SK-N-SH (cell line): ENCODE results near the gene FCRLB. TPM values are rescaled to one million over a fixed set of nuclear protein-coding genes. Genes with fewer than 3 reads are reported as not detected.

Experiments used
- CTCF ChIA-PET: fragments of 300-600, 350-600 bp; formaldehyde crosslinking; extraction: SDS; loops from one replicate; lab custom pipeline; 2021; lab: Yijun Ruan, JAX
- POLR2A ChIA-PET: fragments of 350-600 bp; sonication (Branson Sonifier 250); formaldehyde crosslinking; extraction: SDS; loops from one replicate; lab custom pipeline; 2020; ENCODE audit warnings: antibody characterized with exemption, inconsistent platforms; lab: Yijun Ruan, JAX
- DNase-seq: peaks from one replicate; pipeline ENCODE4 v3.0.0; 2012
- H2AFZ ChIP-seq: fragments of 200-600 bp; sonication (generic); 2 replicates; pipeline ENCODE4 v1.8.1; 2016; ENCODE audit warnings: antibody characterized with exemption, mild to moderate bottlenecking, low read depth
- H3F3A ChIP-seq: fragments of 200-600 bp; sonication (generic); replicated peaks from 2 replicates; pipeline ENCODE3; 2016; ENCODE audit warnings: antibody characterized with exemption, mild to moderate bottlenecking; ENCODE audit not compliant: insufficient read depth
- H3K27ac ChIP-seq, 2 experiments: fragments of 200-500 bp in 1 of 2; fragments of 200-600 bp in 1 of 2; sonication (Bioruptor generic) in 1 of 2; sonication (generic), shearing (Covaris generic) in 1 of 2; 2 replicates each; pipeline versions ENCODE4 v1.5.1 to v1.6.1; 2014 to 2016; ENCODE audit warnings: low read depth in 2 of 2, inconsistent platforms in 1 of 2, low read length in 1 of 2, mild to moderate bottlenecking in 1 of 2, mixed read lengths in 1 of 2
- H3K27me3 ChIP-seq: fragments of 200-600 bp; sonication (generic), shearing (Covaris generic); 2 replicates; pipeline ENCODE4 v1.6.1; 2016; ENCODE audit warnings: mixed run types; ENCODE audit not compliant: insufficient read depth
- H3K36me3 ChIP-seq, 2 experiments: fragments of 200-500 bp in 1 of 2; fragments of 200-600 bp in 1 of 2; sonication (Bioruptor generic) in 1 of 2; sonication (generic) in 1 of 2; replicated peaks in 1 of 2; 2 replicates each; pipeline versions ENCODE3 to v1.5.1; 2014 to 2016; ENCODE audit warnings: low read length in 1 of 2, mild to moderate bottlenecking in 1 of 2; ENCODE audit not compliant: insufficient read depth in 2 of 2, control insufficient read depth in 1 of 2
- H3K4me1 ChIP-seq, 2 experiments: fragments of 200-500 bp in 1 of 2; fragments of 200-600 bp in 1 of 2; sonication (Bioruptor generic) in 1 of 2; sonication (generic), shearing (Covaris generic) in 1 of 2; 2 replicates each; pipeline versions ENCODE4 v1.5.1 to v1.6.1; 2014 to 2016; ENCODE audit warnings: low read depth in 1 of 2, low read length in 1 of 2, mixed run types in 1 of 2; ENCODE audit not compliant: insufficient read depth in 2 of 2, control insufficient read depth in 1 of 2
- H3K4me2 ChIP-seq: fragments of 200-600 bp; sonication (generic), shearing (Covaris generic); 2 replicates; pipeline ENCODE4 v1.6.1; 2017; ENCODE audit warnings: mixed run types
- H3K4me3 ChIP-seq, 2 experiments: fragments of 200-500 bp in 1 of 2; fragments of 200-600 bp in 1 of 2; sonication (Bioruptor generic) in 1 of 2; sonication (generic), shearing (Covaris generic) in 1 of 2; 2 replicates each; pipeline versions ENCODE4 v1.5.1 to v1.8.1; 2014 to 2016; ENCODE audit warnings: low read depth in 2 of 2, inconsistent platforms in 1 of 2, low read length in 1 of 2, mild to moderate bottlenecking in 1 of 2, mixed read lengths in 1 of 2, moderate library complexity in 1 of 2
- H3K79me2 ChIP-seq: fragments of 200-600 bp; sonication (generic); 2 replicates; pipeline ENCODE4 v1.8.1; 2017; ENCODE audit warnings: mild to moderate bottlenecking; ENCODE audit not compliant: insufficient read depth
- H3K9ac ChIP-seq: fragments of 200-600 bp; sonication (generic); 2 replicates; pipeline ENCODE4 v1.6.1; 2017; ENCODE audit warnings: mixed run types
- H3K9me2 ChIP-seq: fragments of 200-600 bp; sonication (generic); 2 replicates; pipeline ENCODE4 v1.6.1; 2017; ENCODE audit warnings: mixed run types
- H3K9me3 ChIP-seq: fragments of 200-600 bp; sonication (generic); 2 replicates; pipeline ENCODE4 v1.6.1; 2017; ENCODE audit warnings: mixed run types, mild to moderate bottlenecking, moderate library complexity
- H4K20me1 ChIP-seq: fragments of 200-600 bp; sonication (generic); 2 replicates; pipeline ENCODE4 v1.6.1; 2017; ENCODE audit warnings: mild to moderate bottlenecking, mixed run types; ENCODE audit not compliant: insufficient read depth
- CHD2 ChIP-seq: fragments of 150-350 bp; IDR thresholded peaks from 2 replicates; pipeline ENCODE4 v1.6.1; 2018; ENCODE audit warnings: low read length; ENCODE audit not compliant: partially characterized antibody
- EP300 ChIP-seq, 2 experiments: IDR thresholded peaks; 2 replicates each; pipeline versions ENCODE4 v1.4.0 to v1.6.1; 2012; ENCODE audit warnings: borderline replicate concordance in 1 of 2, low read depth in 1 of 2, low read length in 1 of 2
- FOSL2 ChIP-seq: IDR thresholded peaks from 2 replicates; pipeline ENCODE4 v1.4.0; 2012; ENCODE audit warnings: low read depth, mild to moderate bottlenecking, moderate library complexity, borderline replicate concordance
- FOXJ3 ChIP-seq: sonication (generic); formaldehyde crosslinking; IDR thresholded peaks from 2 replicates; pipeline ENCODE4 v1.5.1; 2020; ENCODE audit warnings: mild to moderate bottlenecking, missing genetic modification reagents
- GABPA ChIP-seq: IDR thresholded peaks from 2 replicates; pipeline ENCODE4 v1.4.0; 2012; ENCODE audit warnings: low read depth, mild to moderate bottlenecking
- MAX ChIP-seq: IDR thresholded peaks from 2 replicates; pipeline ENCODE4 v1.4.0; 2012; ENCODE audit warnings: low read depth
- MEF2A ChIP-seq: IDR thresholded peaks from 2 replicates; pipeline ENCODE4 v1.4.0; 2012; ENCODE audit warnings: low read depth, borderline replicate concordance
- MXI1 ChIP-seq: IDR thresholded peaks from 2 replicates; pipeline ENCODE4 v1.6.1; 2012; ENCODE audit warnings: mild to moderate bottlenecking, low read depth, low read length, improper control_type of control experiment
- NFIC ChIP-seq: IDR thresholded peaks from 2 replicates; pipeline ENCODE4 v1.4.0; 2012; ENCODE audit warnings: borderline replicate concordance
- PBX3 ChIP-seq: IDR thresholded peaks from 2 replicates; pipeline ENCODE4; 2012
- RAD21 ChIP-seq: IDR thresholded peaks from 2 replicates; pipeline ENCODE4 v1.6.1; 2012; ENCODE audit warnings: mild to moderate bottlenecking, low read length
- SMC3 ChIP-seq: IDR thresholded peaks from 2 replicates; pipeline ENCODE4 v1.6.1; 2012; ENCODE audit warnings: low read depth, low read length, improper control_type of control experiment
- TAF1 ChIP-seq: IDR thresholded peaks from 2 replicates; pipeline ENCODE4 v1.6.1; 2012; ENCODE audit warnings: low read depth, mild to moderate bottlenecking, low read length, moderate library complexity, borderline replicate concordance
- WGBS: methylation state at CpG from one replicate; pipeline ENCODE4 v1.1.6; 2017; ENCODE audit warnings: low lambda C conversion rate; 5-methylcytosine and 5-hydroxymethylcytosine counted together
- polyA plus RNA-seq, 3 experiments: library from polyadenylated mRNA; depleted of rRNA; stranded (reverse); fragments of >200 nt; gene quantifications; 2 replicates each; pipeline ENCODE4 v1.2.3, GENCODE V29; 2012
- TF ChIP-seq, protein P1 (sequence below): fragments of 150-350 bp; IDR thresholded peaks from 2 replicates; pipeline ENCODE4 v1.6.1; 2016; ENCODE audit warnings: mild to moderate bottlenecking, low read depth, low read length
- TF ChIP-seq, protein P2 (sequence below): fragments of 150-350 bp; IDR thresholded peaks from 2 replicates; pipeline ENCODE4 v1.6.1; 2017; ENCODE audit warnings: antibody characterized with exemption, low read length, low read depth, borderline replicate concordance

The FCRLB gene
- polyA plus RNA-seq, 1 of the 3 experiments (the other 2 are of a cell fraction): 2.6 TPM

- TF ChIP-seq MXI1 (no peak), SMC3 (no peak), MAX (no peak), FOSL2 (no peak), RAD21 (no peak)
- TF ChIP-seq, all 33 proteins: peak for 0
- H2AFZ ChIP-seq: no peak overlapping the region
- H3K9me2 ChIP-seq: no peaks in the 10 kb centered on the region
- no peak overlapping the region for H3K27ac ChIP-seq
- H3K9me3 ChIP-seq: no peaks in the 10 kb centered on the region
- no peak overlapping the region for H3K9ac ChIP-seq
- H3K4me1 ChIP-seq: peaks cover 4 to 5% of the 10 kb centered on the region in 2 experiments; a peak in 3 of 4 replicates
- H3K4me2 ChIP-seq: no peak overlapping the region
- DNase-seq: no peak
- WGBS: 90% methylated on average over 3 of the region's 3 CpGs
- ChIA-PET POLR2A (no interaction called here), CTCF (interaction anchor here (0.6 kb wide), 1 partner anchor 1084 kb away, joined by 4 read pairs; no protein-coding TSS in a partner anchor)
- H3K4me3 ChIP-seq: no peak overlapping the region
- H4K20me1 ChIP-seq: no peaks in the 10 kb centered on the region
- H3K79me2 ChIP-seq: peaks cover 86% of the 10 kb centered on the region
- H3K27me3 ChIP-seq: no peaks in the 10 kb centered on the region
- H3K36me3 ChIP-seq: no peaks in the 10 kb centered on the region
- peaks cover 7% of the 10 kb centered on the region for H3F3A ChIP-seq
Measured at GRCh38 chr1:161770250-161770649, 48.9 kb downstream of the FCRLB start.

DNA sequence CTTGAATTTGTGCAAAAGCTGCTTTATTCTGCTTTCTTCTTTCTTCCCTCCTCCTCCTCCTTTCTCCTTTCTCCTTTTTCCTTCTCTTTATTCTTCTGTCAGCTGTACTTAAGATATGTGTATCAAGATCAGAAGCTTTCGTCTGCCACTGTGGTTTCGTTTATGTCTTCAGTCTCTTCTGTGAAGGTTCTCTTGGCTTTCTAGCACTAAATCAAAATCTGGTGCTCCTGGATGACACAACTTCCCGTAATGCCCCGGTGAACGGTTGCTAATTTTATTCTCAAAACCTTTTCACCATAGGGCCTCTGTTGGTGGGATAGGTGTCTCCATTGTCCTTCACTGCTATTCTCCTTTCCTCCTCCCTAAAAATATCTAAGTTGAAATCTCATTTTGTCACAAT, 49.8 kb downstream of the FCRLB start:
- Histone ChIP-seq H3K27ac (no peak overlapping the region), H3K4me1 (peaks cover 4 to 5% of the 10 kb centered on the region in 2 experiments; a peak in 3 of 4 replicates), H3K9ac (no peak overlapping the region), H3F3A (no peaks in the 10 kb centered on the region), H3K36me3 (no peaks in the 10 kb centered on the region), H2AFZ (no peak overlapping the region)
- DNase-seq: no peak
- no peak for TF ChIP-seq GABPA
- TF ChIP-seq NFIC: no peak
- TF ChIP-seq EP300 (IDR thresholded peaks at IDR 0.05; ENCODE audit: borderline replicate concordance in 1 of 2, low read depth in 1 of 2, low read length in 1 of 2): no peak
- TF ChIP-seq, all 33 proteins: peak for 0
- 84% methylated on average over 5 of the region's 5 CpGs for WGBS
- no peak overlapping the region for H3K4me3 ChIP-seq
- no peaks in the 10 kb centered on the region for H3K9me3 ChIP-seq
- H3K4me2 ChIP-seq: no peak overlapping the region
- no peaks in the 10 kb centered on the region for H3K27me3 ChIP-seq
- ChIA-PET POLR2A (no interaction called here), CTCF (no interaction called here)
- no peaks in the 10 kb centered on the region for H3K9me2 ChIP-seq
- no peaks in the 10 kb centered on the region for H4K20me1 ChIP-seq
- peaks cover 90% of the 10 kb centered on the region for H3K79me2 ChIP-seq

DNA sequence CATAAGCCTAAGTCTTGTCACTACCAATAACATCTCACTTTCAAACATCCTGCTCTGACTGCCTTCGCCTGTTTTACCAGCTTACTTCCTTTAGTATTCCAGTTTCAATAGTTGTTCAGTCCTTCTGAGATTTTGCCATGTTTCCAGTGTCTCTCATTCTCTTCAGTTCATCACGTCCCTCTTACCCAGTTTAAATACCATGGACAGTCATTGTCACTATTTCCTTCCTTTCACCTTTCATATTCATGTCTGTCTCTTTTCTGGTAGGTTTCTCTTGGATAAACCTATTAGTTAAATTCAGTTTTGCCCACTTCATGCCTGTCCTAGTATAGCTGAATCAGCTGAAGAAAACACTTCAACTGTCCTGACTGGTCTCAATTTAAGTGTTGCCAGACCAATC, 50.6 kb downstream of the FCRLB start:
- TF ChIP-seq, protein P1, sequence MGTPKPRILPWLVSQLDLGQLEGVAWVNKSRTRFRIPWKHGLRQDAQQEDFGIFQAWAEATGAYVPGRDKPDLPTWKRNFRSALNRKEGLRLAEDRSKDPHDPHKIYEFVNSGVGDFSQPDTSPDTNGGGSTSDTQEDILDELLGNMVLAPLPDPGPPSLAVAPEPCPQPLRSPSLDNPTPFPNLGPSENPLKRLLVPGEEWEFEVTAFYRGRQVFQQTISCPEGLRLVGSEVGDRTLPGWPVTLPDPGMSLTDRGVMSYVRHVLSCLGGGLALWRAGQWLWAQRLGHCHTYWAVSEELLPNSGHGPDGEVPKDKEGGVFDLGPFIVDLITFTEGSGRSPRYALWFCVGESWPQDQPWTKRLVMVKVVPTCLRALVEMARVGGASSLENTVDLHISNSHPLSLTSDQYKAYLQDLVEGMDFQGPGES: no peak
- TF ChIP-seq EP300 (IDR thresholded peaks at IDR 0.05; ENCODE audit: borderline replicate concordance in 1 of 2, low read depth in 1 of 2, low read length in 1 of 2): no peak
- no peak for TF ChIP-seq FOXJ3 (CRISPR knock-in tag)
- TF ChIP-seq MEF2A: no peak
- no peak for TF ChIP-seq CHD2
- TF ChIP-seq, protein P2, sequence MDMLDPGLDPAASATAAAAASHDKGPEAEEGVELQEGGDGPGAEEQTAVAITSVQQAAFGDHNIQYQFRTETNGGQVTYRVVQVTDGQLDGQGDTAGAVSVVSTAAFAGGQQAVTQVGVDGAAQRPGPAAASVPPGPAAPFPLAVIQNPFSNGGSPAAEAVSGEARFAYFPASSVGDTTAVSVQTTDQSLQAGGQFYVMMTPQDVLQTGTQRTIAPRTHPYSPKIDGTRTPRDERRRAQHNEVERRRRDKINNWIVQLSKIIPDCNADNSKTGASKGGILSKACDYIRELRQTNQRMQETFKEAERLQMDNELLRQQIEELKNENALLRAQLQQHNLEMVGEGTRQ: no peak
- no peak for TF ChIP-seq TAF1
- TF ChIP-seq PBX3: no peak

More for the DNA sequence above, 50.6 kb downstream of the FCRLB start:
- Histone ChIP-seq H2AFZ (no peak overlapping the region), H3K9ac (no peak overlapping the region), H3K4me1 (peaks cover 2 to 4% of the 10 kb centered on the region in 2 experiments; a peak in 3 of 4 replicates), H3F3A (no peaks in the 10 kb centered on the region), H3K27ac (no peak overlapping the region), H3K27me3 (no peaks in the 10 kb centered on the region), H3K4me3 (no peak overlapping the region), H3K4me2 (no peak overlapping the region), H3K79me2 (peaks cover 86% of the 10 kb centered on the region), H4K20me1 (no peaks in the 10 kb centered on the region), H3K9me3 (no peaks in the 10 kb centered on the region), H3K9me2 (no peaks in the 10 kb centered on the region), H3K36me3 (no peaks in the 10 kb centered on the region)
- no peak for DNase-seq
- 94% methylated on average over 2 of the region's 2 CpGs for WGBS
- CTCF ChIA-PET: no interaction called here
- POLR2A ChIA-PET: interaction anchor here (0.6 kb wide), 1 partner anchor 353 kb away, joined by 3 read pairs; no protein-coding TSS in a partner anchor
